Nucleus accumbens (tissue), 56 donors: ENCODE data around the gene SLC10A2.

Source experiments
- DNase-seq, 56 donors: peaks; one replicate each; lab custom pipeline; 2025; lab: John Stamatoyannopoulos, UW

The SLC10A2 gene

GRCh38 chr13:103056008-103056407 lies 10.2 kb downstream of the SLC10A2 start:
- DNase-seq, result no peak

- DNase-seq, result no peak
Observed at GRCh38 chr13:103055166-103055565, 11.1 kb downstream of the SLC10A2 start.

GRCh38 chr13:103046676-103047075 lies 19.5 kb downstream of the SLC10A2 start:
- DNase-seq, result no peak

GRCh38 chr13:103044056-103044455 lies 22.2 kb downstream of the SLC10A2 start:
- DNase-seq, result no peak

GRCh38 chr13:103040006-103040405 lies 26.2 kb downstream of the SLC10A2 start:
- DNase-seq, result no peak

- DNase-seq, result no peak
Observed at GRCh38 chr13:103039183-103039582, 27.0 kb downstream of the SLC10A2 start.

- DNase-seq, result no peak
Observed at GRCh38 chr13:103036268-103036667, 29.9 kb downstream of the SLC10A2 start.

GRCh38 chr13:103033999-103034398 lies 32.2 kb downstream of the SLC10A2 start:
- no peak for DNase-seq

GRCh38 chr13:103031332-103031873 lies 34.8 kb downstream of the SLC10A2 start:
- DNase-seq, result no peak

- no peak for DNase-seq
Observed at GRCh38 chr13:103030776-103031175, 35.4 kb downstream of the SLC10A2 start.

- no peak for DNase-seq
Observed at GRCh38 chr13:103029798-103030197, 36.4 kb downstream of the SLC10A2 start.

- DNase-seq, result no peak
Observed at GRCh38 chr13:103022336-103022735, 43.9 kb downstream of the SLC10A2 start.

- DNase-seq, result no peak
Observed at GRCh38 chr13:103018556-103018955, 47.7 kb downstream of the SLC10A2 start.

- no peak for DNase-seq
Observed at GRCh38 chr13:103012646-103013045, 53.6 kb downstream of the SLC10A2 start.

GRCh38 chr13:103009051-103009840 lies 57.0 kb downstream of the SLC10A2 start:
- no peak for DNase-seq

GRCh38 chr13:103007427-103007762 lies 58.8 kb downstream of the SLC10A2 start:
- no peak for DNase-seq

- no peak for DNase-seq
Observed at GRCh38 chr13:103006641-103007426, 59.4 kb downstream of the SLC10A2 start.

GRCh38 chr13:103004661-103005345 lies 61.4 kb downstream of the SLC10A2 start:
- DNase-seq, result no peak

GRCh38 chr13:103003631-103004030 lies 62.6 kb downstream of the SLC10A2 start:
- no peak for DNase-seq

- DNase-seq, result no peak
Observed at GRCh38 chr13:103002279-103002678, 63.9 kb downstream of the SLC10A2 start.

GRCh38 chr13:103000157-103000556 lies 66.1 kb downstream of the SLC10A2 start:
- DNase-seq, result no peak
